TTC549 (cell line): ENCODE measurements around the gene FIGNL1.
"Not testable (repeated sequence)": the region's sequence is repeated elsewhere in the genome, so short reads cannot be mapped to it uniquely, and the experiment has no call there.

Experiments used
- FAIRE-seq: peaks from 2 replicates; lab custom pipeline; 2012; peaks lifted over from hg19 to GRCh38; lab: Jason Lieb, UNC

The FIGNL1 gene

DNA sequence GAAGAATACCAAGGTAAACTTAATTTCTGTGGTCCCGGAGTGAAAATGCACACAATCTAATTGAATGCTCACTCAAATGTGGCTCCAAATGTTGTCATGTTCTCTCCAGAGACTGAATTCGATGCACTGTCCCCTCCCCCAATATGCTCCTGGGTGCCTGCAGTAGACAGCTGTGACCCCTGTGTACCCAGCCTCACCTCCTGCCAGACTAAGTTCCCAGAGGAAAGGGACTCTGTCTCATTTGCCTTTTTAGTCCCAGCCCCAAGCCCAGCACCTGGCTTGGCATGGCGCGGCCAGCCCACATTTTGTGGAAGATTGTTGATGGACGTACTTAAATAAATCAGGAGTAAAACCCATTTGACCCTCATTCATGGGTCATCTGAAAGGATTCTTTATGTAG, 21.8 kb upstream of the FIGNL1 start:
- no peak for FAIRE-seq

DNA sequence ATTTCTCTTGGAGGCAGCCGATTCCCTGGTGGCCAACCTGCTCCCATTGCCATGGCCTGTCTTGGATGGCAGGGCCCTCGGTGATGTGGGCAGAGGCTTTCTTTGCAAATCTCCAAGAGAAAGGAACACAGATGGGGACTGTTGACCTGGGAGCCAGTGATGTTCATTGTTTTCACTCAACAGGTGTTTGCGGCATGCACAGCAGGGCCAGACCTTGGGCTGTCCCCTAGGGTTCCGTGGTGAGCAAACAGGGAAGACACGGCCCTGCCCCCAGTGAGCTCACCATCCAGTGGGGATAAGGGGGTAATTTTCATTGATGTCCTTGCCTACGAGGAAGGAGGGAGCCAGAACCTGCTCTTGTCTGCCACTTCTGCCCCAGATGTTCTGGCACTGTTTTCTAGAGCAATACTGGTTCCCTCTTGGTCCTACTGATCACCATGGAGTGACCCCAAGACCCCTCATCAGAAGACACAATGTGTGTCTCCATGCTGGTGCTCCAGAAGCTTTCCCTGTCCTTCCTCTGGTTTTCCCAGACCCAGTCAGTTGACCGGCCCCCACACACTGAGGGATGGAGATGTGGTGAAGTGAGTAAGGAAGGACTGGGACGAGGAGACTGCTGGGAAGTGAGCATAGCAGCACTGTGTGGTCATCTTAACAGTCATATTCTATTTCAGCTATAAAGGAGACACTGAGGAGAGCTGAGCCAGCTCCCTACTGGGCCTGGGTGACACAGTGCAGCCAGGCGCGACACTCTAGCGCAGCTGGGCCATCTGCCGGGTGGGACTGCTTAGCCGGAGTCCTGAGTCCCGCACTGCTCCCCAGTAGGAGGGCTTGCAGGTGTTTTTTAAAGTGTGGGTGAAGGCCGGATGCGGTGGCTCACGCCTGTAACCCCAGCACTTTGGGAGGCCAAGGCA, 20.4 kb upstream of the FIGNL1 start:
- FAIRE-seq = no peak

DNA sequence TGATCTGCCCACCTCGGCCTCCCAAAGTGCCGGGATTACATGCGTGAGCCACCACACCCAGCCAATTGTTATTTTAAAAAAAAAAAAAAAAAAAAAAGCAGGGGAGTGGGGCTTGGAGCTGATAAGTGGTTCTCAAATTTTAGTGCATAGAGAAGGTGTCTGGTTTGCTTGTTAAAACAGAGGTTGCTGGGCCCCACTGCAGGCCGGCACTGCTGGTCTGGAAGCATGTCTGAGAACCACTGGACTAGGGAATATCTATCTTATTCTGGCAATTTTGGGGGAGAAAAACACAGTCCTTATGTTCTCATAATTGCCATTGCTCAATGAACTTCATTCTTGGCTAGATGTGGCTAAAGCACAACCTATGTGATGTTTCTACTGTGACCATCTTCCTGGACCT, 19.0 kb upstream of the FIGNL1 start:
- no peak for FAIRE-seq

DNA sequence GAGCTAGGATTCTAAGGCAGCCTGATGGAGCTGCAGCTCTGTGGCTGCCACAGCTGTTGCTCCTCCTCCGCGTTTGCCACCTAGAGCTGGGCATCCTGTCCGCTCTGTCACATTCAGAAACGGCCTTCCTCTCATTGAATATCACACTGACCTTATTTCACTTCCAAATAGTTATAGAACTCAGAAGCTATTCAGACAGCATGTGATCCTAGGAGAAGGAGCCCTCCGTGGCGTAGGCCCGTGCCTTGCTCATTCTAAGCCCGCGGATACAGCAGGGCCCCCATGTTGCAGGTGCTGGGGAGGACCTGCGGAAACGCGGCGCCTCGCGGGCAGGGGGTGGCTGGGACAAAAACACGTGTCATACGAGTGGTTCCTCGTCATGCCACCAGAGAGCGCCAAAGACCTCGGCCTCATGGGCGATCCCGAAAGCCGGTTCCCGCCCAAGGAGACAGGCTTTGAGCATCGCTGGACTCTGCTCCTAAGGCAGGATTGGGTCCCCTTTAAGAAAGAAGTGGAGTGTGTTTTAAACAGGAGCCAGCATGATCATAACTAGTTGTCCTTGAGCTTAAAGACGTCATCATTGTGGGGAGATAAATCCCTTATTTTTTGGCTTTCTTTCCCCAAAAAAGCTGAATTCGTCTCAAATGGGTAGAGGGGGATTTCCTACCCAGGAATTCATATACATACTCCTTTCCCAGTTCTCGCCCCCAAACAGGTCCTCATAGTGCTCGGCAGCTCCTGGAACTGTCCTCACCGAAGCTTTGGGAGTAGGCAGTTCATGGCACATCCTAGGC, 17.9 kb upstream of the FIGNL1 start:
- FAIRE-seq = no peak

DNA sequence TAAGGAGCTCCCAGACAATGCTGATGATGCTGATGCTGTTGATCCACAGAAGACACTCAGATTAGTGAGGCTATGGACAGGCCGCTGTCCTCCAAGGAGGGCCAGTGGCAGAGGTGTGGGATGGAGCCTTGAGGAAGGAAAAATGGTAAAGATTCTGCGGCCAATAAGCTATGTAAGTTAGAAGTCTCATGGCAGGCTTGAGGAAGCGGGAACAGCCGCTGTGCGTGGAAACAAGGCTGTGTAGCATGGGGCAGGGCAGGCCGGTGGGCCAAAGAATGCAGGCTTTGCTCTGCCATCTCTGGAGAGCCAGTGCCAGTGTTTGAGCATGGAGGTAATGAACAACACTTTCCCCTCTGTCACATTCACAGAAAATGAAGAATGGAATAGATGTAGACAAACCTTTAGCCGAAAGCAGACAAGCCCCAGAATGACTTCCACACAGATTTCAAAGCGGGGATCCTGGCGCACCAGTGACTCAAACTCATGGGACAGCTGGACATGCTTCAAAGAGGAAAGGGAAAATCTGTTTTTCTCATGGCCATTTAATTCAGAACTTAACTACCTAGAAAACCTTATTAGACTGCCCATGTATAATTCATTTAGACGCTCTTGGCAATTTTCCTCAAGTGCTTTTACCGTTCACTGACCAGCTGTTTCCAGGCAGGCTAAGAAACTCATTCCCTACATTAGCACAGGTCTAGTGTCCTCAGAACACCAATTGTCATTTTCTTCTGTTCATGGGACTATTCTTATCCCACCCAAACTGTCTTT, 16.9 kb upstream of the FIGNL1 start:
- FAIRE-seq = no peak

DNA sequence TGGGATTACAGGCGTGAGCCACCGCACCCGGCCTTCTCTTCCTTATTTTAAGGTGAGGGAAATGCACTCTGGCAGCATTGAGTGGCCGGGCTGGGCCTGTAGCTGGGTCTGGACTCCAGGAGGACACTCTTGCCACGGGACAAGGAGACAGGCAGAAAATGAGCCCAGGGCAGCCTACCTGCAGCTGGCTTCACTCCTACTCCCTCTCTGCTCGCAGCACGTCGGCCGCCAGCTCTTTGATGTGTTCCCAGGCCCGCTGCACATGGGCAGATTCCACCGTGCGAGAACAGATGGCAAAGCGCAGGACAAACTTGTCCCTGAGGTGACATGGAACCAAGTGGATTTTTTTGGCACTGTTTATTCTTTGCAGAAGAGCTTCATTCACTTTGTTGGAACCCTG, 12.9 kb upstream of the FIGNL1 start:
- no peak for FAIRE-seq

DNA sequence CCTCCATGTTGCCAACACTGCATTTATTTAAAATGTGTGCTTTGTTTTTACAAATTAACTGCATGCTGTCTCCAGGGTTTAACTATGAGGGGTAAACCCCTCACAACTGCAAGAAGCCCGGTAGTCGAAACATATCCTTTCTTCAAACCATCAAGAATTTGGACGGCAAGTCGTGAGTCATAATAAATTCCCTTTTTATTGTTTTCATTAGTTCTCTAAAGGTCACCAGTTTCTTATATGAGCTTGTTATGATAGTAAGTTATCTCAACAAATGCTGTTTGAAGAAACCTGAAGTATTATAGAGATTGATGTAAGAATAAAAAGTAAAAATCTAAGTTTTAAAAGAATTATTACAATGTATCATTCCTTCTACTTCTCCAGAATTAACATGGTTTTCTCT, 12.2 kb upstream of the FIGNL1 start:
- no peak for FAIRE-seq

DNA sequence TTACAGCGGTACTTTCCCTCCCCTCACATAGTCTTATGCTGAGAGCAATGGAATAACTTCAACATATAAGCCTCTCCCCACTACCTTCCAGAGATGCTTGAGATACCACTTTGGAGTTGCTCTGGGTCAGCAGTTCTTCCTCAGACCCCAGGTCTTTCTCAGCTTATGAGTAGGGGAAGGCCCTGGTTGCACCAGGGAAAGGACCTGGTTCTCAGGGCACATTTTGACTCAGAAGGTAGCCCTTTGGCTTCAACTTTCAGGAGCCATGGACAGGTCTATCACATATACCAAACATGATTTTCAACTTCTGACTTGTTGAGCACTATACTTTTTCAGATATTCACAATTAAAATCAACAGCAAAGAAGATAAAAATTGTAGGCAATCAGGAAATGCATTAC, 11.5 kb upstream of the FIGNL1 start:
- FAIRE-seq = no peak

DNA sequence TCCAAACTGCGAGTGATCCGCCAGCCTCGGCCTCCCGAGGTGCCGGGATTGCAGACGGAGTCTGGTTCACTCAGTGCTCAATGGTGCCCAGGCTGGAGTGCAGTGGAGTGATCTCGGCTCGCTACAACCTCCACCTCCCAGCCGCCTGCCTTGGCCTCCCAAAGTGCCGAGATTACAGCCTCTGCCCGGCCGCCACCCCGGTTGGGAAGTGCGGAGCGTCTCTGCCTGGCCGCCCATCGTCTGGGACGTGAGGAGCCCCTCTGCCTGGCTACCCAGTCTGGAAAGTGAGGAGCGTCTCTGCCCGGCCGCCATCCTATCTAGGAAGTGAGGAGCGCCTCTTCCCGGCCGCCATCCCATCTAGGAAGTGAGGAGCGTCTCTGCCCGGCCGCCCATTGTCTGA, 9.0 kb upstream of the FIGNL1 start:
- not testable (repeated sequence) for FAIRE-seq

DNA sequence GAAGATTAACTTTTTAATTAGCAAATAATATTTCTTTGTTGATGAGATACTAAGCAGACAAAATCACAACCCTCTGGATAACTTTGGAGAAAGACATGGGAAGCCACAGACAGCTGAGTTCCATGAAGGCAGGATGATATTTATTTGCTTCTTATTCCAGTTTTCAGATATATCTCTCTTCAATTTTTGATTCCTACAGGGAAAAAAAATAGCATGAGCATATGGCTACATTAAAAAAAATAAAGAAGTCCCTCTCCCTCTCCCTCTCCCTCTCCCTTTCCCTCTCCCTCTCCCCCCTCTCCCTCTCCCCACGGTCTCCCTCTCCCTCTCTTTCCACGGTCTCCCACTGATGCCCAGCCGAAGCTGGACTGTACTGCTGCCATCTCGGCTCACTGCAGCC, 8.5 kb upstream of the FIGNL1 start:
- FAIRE-seq = not testable (repeated sequence)

DNA sequence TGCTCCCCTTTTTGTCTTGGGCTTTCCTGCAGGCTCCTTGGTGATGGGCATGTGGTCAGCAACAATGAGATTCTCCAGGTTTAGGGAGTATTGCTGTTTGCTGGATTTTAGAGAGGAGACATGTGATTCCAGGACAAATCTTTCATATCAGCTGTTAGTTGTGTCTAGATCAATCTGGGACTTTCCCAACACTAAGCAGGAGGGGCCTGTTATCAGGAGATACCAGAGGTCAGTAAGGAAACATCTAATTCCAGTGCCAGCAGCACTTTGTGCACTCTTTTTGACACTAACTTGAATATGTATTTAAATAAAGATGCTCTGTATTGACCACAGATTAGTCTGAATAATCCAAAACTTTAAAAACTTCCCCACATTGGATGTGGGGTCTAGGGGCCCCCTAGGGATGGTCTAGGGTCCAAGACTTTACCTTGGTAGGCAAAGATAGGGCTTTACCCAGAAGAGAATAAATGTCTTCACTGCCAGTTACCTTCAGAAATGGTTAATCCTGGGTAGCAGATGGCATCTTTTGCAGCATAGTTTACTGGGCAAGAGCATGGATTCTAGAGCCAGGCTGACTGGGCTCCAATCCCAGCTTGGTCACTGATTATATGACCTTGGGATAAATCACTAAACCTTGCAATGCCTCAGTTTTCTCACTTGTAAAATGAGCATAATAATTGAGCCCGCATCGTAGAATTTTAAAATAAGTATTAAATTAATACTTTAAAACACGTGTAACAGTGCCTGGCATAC, 6.4 kb upstream of the FIGNL1 start:
- no peak for FAIRE-seq

DNA sequence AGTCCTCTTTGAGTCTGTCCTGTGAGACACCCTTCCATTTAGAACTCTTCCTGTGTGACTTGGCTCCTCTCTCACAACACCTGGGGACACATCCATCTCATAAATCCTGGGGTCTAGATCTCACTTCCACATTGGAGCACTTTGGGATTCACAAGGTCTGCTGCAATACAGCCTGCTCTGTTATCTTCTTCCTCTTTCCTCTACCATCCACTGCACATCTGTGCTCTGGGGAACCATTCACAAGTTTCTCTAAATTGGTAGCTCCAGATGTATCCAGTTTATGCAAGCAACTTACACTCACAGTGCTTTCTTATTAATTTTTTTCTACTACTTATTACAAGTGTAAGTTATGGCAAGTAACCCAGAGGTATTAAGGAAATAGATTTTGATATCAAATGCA, 5.5 kb upstream of the FIGNL1 start:
- FAIRE-seq = no peak

DNA sequence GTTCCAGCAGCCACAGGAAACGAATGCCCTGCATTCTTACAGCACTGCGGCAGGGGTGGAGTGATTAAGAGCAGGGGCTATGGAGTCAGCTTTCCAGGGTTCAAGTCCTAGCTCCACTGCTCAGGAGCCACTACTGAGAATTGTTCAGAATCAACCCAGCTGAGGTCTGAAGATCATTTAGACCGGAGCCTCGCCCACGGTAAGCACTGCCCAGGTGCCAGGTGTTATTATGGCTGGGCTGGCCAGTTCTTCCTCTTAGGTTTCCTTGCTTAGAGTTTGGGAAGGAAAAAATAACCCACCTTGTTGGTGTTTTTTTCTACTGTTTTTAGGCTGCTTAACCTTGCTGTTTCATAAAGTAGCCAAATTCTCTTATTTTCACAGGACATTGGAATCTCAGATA, 4.8 kb upstream of the FIGNL1 start:
- no peak for FAIRE-seq

DNA sequence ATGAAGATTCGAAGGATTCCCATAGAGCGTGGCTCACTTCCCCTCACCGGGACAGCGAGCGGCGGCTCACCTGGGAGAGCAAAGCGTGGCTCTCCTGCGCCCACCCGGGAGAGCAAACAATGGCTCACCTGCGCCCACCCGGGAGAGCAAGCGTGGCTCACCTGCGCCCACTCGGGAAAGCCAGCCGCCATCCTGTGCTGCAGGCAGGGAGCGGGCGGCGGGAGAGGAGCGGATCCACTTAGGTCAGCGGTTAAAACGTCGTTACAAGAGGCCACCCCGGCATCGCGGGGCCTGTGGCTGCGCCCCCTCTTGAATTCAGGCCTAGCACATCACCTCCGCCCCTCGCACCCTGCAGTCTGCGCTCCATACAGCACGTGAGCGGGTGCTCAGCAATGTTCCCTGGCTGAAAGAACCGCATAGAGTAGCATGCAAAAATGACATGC, 461 bp upstream of the FIGNL1 start:
- FAIRE-seq = no peak

DNA sequence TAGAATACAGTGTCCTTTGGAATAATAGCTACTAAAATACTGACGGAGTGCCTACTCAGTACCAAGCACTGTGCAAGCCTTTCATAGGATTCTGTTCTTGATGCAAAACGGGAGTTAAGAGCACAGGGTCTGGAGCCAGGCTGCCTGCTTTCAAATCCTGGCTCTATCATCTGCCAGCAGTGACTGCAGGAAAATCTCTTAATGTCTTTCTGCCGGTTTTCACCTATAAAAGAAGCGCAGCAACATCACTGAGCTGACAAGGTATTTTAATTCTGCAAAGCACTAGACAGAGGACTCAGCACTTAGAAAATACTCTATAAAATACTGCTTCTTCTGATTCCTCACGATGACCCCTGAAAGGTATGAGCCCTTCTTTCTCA, 659 bp downstream of the FIGNL1 start:
- no peak for FAIRE-seq

DNA sequence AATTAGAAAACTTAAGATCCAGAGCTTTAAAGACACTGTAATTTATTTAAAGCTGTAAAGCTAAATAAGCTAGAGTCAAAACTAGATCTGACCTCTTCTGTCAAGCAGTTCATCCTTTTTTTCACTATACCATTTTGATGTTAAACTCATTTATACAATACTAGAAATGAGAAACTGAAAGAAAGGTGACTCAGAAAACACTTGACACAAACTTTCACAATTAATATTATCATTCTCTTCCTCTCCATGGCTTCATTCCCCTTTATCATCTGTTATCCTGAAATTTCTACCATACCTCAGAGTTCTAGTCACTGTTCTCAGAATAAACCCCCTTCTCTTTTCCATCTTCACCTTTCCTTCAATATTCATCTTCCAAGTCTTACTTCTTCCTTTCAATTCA, 1.3 kb downstream of the FIGNL1 start:
- no peak for FAIRE-seq

DNA sequence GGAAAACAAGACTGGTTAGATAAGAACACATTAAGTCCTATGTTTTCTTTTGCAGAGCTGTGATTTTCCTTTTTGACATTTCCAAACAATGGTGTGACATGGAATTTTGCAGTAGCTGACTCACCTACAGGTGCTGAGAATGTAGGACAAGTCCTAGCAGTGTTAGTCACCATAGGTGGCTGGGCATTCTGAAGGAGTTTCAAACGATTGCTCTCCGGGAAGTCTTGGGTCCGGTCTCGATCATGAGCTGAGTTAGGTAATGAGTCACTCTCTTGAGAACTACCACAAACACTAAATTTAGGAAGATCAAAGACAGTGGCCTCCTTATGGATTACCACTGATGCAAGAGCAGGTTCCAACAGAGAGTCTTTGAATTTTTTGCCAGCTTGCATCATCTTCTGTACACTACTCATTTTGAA, 3.6 kb downstream of the FIGNL1 start:
- FAIRE-seq = no peak

DNA sequence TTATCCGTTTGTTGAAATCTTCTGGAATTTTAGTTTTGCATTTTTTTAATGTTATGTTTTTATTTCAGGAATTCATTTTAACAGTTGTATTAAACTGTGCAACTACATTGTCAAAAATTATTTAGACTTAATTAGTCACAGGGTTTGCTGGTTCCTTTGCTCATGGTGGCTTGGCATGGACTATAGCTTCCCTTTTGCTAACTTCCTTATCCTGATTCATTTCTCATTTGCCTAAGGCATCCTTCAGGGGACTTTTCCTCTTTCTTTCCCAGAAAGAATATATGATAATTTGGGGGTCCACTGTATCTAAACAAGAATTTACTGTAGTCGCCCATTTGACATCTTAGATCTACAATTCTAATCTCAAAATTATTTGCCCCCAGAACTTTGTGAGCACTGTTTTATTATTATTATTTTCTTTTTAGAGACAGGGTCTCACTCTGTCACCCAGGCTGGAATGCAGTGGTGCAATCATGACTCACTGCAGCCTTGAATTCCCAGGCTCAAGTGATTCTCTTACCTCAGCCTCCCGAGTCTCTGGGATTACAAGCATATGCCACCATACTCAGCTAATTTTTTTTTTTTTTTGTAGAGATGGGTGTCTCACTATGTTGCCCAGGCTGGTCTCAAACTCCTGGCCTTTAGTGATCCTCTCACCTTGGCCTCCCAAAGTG, 13.9 kb downstream of the FIGNL1 start:
- FAIRE-seq = no peak

DNA sequence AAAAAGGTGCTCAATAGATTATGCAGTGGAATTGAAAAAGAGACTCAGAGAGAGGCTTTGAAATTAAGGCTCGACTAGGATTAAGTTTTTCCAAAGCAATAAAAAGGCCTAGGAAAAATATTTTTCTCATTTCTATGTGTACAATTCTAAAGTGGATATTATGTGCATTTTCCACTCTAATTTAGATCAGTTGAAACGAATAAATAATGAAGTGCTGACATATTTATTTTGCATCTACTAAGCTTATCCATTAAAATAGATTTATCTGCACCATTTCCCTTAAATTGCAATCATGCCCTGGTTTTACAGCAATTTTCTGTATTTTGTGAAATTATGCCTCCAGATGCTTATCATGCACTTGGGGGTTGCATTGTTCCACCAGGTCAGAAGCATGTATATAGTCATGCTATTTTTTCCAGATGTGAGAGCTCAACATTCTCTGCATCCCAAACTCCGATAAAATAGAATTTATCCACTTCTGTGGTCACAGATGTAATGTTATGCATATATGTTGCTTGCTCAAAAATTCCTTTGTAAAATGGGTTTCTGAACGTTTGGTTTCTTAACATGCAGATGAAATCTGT, 18.3 kb downstream of the FIGNL1 start:
- FAIRE-seq = no peak

DNA sequence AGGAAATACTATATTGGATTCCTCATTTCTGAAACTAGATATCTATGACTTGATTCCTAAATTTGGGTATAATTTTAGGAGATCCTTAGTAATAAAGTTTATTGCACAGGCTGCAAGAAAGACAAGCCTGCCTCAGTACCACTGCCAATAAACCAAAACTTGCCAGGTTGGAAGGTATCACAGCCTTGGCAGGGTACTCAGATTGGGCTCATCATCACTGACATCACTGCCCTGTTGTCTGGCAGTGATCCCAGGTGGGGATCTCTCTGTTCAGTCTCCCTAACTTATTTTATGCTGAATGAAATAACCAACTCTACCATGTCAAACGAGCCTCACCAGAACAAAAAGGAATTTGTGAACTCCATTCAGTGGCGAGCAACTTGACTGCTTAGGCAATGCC, 18.8 kb downstream of the FIGNL1 start:
- FAIRE-seq = no peak

DNA sequence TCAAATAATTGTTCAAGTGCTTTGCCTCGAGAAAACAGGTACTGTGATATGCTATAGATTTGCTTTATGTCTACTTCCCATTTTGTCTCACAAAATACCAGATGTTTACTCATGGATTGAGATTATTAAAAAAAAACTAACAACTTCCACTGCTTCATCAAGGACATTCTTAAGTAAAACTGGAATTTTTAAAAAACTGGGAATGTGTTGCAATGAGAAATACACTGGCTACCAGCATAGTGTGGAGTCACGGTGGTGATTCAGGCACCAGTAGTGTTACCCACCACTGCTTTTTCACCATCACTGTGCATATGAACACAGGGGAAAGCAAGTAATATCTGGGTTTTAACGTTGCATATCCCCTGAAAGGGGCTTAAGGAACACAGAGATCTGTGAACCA, 21.2 kb downstream of the FIGNL1 start:
- FAIRE-seq = no peak
